SK-N-SH (cell line): ENCODE measurements around the gene SNIP1. TPM values are rescaled to one million over a fixed set of nuclear protein-coding genes. Genes with fewer than 3 reads are reported as not detected.

Experiments
- CTCF ChIA-PET: fragments of 300-600, 350-600 bp; formaldehyde crosslinking; extraction: SDS; loops from one replicate; lab custom pipeline; 2021; lab: Yijun Ruan, JAX
- POLR2A ChIA-PET: fragments of 350-600 bp; sonication (Branson Sonifier 250); formaldehyde crosslinking; extraction: SDS; loops from one replicate; lab custom pipeline; 2020; ENCODE audit warnings: antibody characterized with exemption, inconsistent platforms; lab: Yijun Ruan, JAX
- DNase-seq: peaks from one replicate; pipeline ENCODE4 v3.0.0; 2012
- H2AFZ ChIP-seq: fragments of 200-600 bp; sonication (generic); 2 replicates; pipeline ENCODE4 v1.8.1; 2016; ENCODE audit warnings: antibody characterized with exemption, mild to moderate bottlenecking, low read depth
- H3F3A ChIP-seq: fragments of 200-600 bp; sonication (generic); replicated peaks from 2 replicates; pipeline ENCODE3; 2016; ENCODE audit warnings: antibody characterized with exemption, mild to moderate bottlenecking; ENCODE audit not compliant: insufficient read depth
- H3K27ac ChIP-seq, 2 experiments: fragments of 200-500 bp in 1 of 2; fragments of 200-600 bp in 1 of 2; sonication (Bioruptor generic) in 1 of 2; sonication (generic), shearing (Covaris generic) in 1 of 2; 2 replicates each; pipeline versions ENCODE4 v1.5.1 to v1.6.1; 2014 to 2016; ENCODE audit warnings: low read depth in 2 of 2, inconsistent platforms in 1 of 2, low read length in 1 of 2, mild to moderate bottlenecking in 1 of 2, mixed read lengths in 1 of 2
- H3K27me3 ChIP-seq: fragments of 200-600 bp; sonication (generic), shearing (Covaris generic); 2 replicates; pipeline ENCODE4 v1.6.1; 2016; ENCODE audit warnings: mixed run types; ENCODE audit not compliant: insufficient read depth
- H3K36me3 ChIP-seq, 2 experiments: fragments of 200-500 bp in 1 of 2; fragments of 200-600 bp in 1 of 2; sonication (Bioruptor generic) in 1 of 2; sonication (generic) in 1 of 2; replicated peaks in 1 of 2; 2 replicates each; pipeline versions ENCODE3 to v1.5.1; 2014 to 2016; ENCODE audit warnings: low read length in 1 of 2, mild to moderate bottlenecking in 1 of 2; ENCODE audit not compliant: insufficient read depth in 2 of 2, control insufficient read depth in 1 of 2
- H3K4me1 ChIP-seq, 2 experiments: fragments of 200-500 bp in 1 of 2; fragments of 200-600 bp in 1 of 2; sonication (Bioruptor generic) in 1 of 2; sonication (generic), shearing (Covaris generic) in 1 of 2; 2 replicates each; pipeline versions ENCODE4 v1.5.1 to v1.6.1; 2014 to 2016; ENCODE audit warnings: low read depth in 1 of 2, low read length in 1 of 2, mixed run types in 1 of 2; ENCODE audit not compliant: insufficient read depth in 2 of 2, control insufficient read depth in 1 of 2
- H3K4me2 ChIP-seq: fragments of 200-600 bp; sonication (generic), shearing (Covaris generic); 2 replicates; pipeline ENCODE4 v1.6.1; 2017; ENCODE audit warnings: mixed run types
- H3K4me3 ChIP-seq, 2 experiments: fragments of 200-500 bp in 1 of 2; fragments of 200-600 bp in 1 of 2; sonication (Bioruptor generic) in 1 of 2; sonication (generic), shearing (Covaris generic) in 1 of 2; 2 replicates each; pipeline versions ENCODE4 v1.5.1 to v1.8.1; 2014 to 2016; ENCODE audit warnings: low read depth in 2 of 2, inconsistent platforms in 1 of 2, low read length in 1 of 2, mild to moderate bottlenecking in 1 of 2, mixed read lengths in 1 of 2, moderate library complexity in 1 of 2
- H3K79me2 ChIP-seq: fragments of 200-600 bp; sonication (generic); 2 replicates; pipeline ENCODE4 v1.8.1; 2017; ENCODE audit warnings: mild to moderate bottlenecking; ENCODE audit not compliant: insufficient read depth
- H3K9ac ChIP-seq: fragments of 200-600 bp; sonication (generic); 2 replicates; pipeline ENCODE4 v1.6.1; 2017; ENCODE audit warnings: mixed run types
- H3K9me2 ChIP-seq: fragments of 200-600 bp; sonication (generic); 2 replicates; pipeline ENCODE4 v1.6.1; 2017; ENCODE audit warnings: mixed run types
- H3K9me3 ChIP-seq: fragments of 200-600 bp; sonication (generic); 2 replicates; pipeline ENCODE4 v1.6.1; 2017; ENCODE audit warnings: mixed run types, mild to moderate bottlenecking, moderate library complexity
- H4K20me1 ChIP-seq: fragments of 200-600 bp; sonication (generic); 2 replicates; pipeline ENCODE4 v1.6.1; 2017; ENCODE audit warnings: mild to moderate bottlenecking, mixed run types; ENCODE audit not compliant: insufficient read depth
- CHD2 ChIP-seq: fragments of 150-350 bp; IDR thresholded peaks from 2 replicates; pipeline ENCODE4 v1.6.1; 2018; ENCODE audit warnings: low read length; ENCODE audit not compliant: partially characterized antibody
- CTCF ChIP-seq: fragments of 200-600 bp; sonication (generic); IDR thresholded peaks from 2 replicates; pipeline ENCODE4 v1.6.1; 2017; ENCODE audit warnings: antibody characterized with exemption, mild to moderate bottlenecking, moderate library complexity
- EP300 ChIP-seq, 2 experiments: IDR thresholded peaks; 2 replicates each; pipeline versions ENCODE4 v1.4.0 to v1.6.1; 2012; ENCODE audit warnings: borderline replicate concordance in 1 of 2, low read depth in 1 of 2, low read length in 1 of 2
- FOSL2 ChIP-seq: IDR thresholded peaks from 2 replicates; pipeline ENCODE4 v1.4.0; 2012; ENCODE audit warnings: low read depth, mild to moderate bottlenecking, moderate library complexity, borderline replicate concordance
- FOXM1 ChIP-seq: IDR thresholded peaks from 2 replicates; pipeline ENCODE4 v1.4.0; 2012; ENCODE audit warnings: low read depth, mild to moderate bottlenecking
- GABPA ChIP-seq: IDR thresholded peaks from 2 replicates; pipeline ENCODE4 v1.4.0; 2012; ENCODE audit warnings: low read depth, mild to moderate bottlenecking
- JUND ChIP-seq: IDR thresholded peaks from 2 replicates; pipeline ENCODE4 v1.4.0; 2012
- MAX ChIP-seq: IDR thresholded peaks from 2 replicates; pipeline ENCODE4 v1.4.0; 2012; ENCODE audit warnings: low read depth
- MEF2A ChIP-seq: IDR thresholded peaks from 2 replicates; pipeline ENCODE4 v1.4.0; 2012; ENCODE audit warnings: low read depth, borderline replicate concordance
- MXI1 ChIP-seq: IDR thresholded peaks from 2 replicates; pipeline ENCODE4 v1.6.1; 2012; ENCODE audit warnings: mild to moderate bottlenecking, low read depth, low read length, improper control_type of control experiment
- POLR2AphosphoS5 ChIP-seq: IDR thresholded peaks from 2 replicates; pipeline ENCODE4 v1.6.1; 2012; ENCODE audit warnings: low read depth, low read length
- RAD21 ChIP-seq: IDR thresholded peaks from 2 replicates; pipeline ENCODE4 v1.6.1; 2012; ENCODE audit warnings: mild to moderate bottlenecking, low read length
- RCOR1 ChIP-seq: fragments of 150-350 bp; IDR thresholded peaks from 2 replicates; pipeline ENCODE4 v1.6.1; 2017; ENCODE audit warnings: antibody characterized with exemption, low read length
- RFX5 ChIP-seq: IDR thresholded peaks from 2 replicates; pipeline ENCODE4 v1.6.1; 2012; ENCODE audit warnings: mild to moderate bottlenecking, improper control_type of control experiment, low read length
- RXRA ChIP-seq: IDR thresholded peaks from 2 replicates; pipeline ENCODE4 v1.4.0; 2012; ENCODE audit warnings: low read depth, mild to moderate bottlenecking, borderline replicate concordance
- SMC3 ChIP-seq: IDR thresholded peaks from 2 replicates; pipeline ENCODE4 v1.6.1; 2012; ENCODE audit warnings: low read depth, low read length, improper control_type of control experiment
- YY1 ChIP-seq: IDR thresholded peaks from 2 replicates; pipeline ENCODE4 v1.4.0; 2012; ENCODE audit warnings: low read depth, mild to moderate bottlenecking
- WGBS: methylation state at CpG from one replicate; pipeline ENCODE4 v1.1.6; 2017; ENCODE audit warnings: low lambda C conversion rate; 5-methylcytosine and 5-hydroxymethylcytosine counted together
- polyA plus RNA-seq, 3 experiments: library from polyadenylated mRNA; depleted of rRNA; stranded (reverse); fragments of >200 nt; gene quantifications; 2 replicates each; pipeline ENCODE4 v1.2.3, GENCODE V29; 2012
- TF ChIP-seq, protein P1 (sequence below): IDR thresholded peaks from 2 replicates; pipeline ENCODE4 v1.6.1; 2012; ENCODE audit warnings: mild to moderate bottlenecking, low read depth, low read length, moderate library complexity

SNIP1 gene
- polyA plus RNA-seq, 1 of the 3 experiments (the other 2 are of a cell fraction): 10.2 TPM

DNA sequence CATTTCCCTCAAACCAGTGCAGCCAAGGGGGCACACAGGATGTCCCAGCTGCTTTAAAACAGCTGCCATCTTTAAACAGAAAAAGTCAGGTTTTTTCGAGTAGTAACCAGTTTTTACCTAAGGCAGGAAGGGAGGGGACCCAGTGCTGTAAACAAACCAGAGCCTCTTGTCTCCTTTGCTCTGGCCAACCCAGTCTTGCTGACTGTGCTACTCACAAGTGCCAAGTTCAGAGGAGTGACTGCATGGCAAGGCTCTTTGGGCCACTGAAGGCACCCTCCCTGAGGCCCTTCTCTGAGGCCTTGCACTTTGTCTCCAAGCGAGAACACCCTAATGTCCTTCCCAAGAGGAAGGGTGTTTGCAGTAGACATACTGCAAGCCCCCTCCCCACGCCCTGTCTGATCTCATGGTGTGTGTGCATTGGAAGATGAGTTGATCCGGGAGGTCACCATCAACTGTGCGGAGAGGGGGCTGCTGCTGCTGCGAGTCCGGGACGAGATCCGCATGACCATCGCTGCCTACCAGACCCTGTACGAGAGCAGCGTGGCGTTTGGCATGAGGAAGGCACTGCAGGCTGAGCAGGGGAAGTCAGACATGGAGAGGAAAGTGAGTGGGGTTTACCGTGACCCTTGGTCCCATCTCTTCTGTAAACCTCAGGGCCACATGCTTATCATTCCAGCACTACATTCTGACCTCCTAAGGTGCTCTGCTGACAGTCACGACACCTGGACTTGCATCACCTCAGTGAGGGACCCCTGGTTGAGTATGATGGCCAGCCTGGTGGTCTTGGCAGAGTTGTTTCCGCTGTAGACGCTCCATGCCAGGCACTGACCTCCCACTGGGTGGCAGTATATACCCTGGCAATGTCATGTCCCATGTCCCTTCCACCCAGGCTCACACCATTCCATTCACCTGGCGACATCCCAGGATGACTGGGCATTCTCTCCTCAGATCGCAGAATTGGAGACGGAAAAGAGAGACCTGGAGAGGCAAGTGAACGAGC is 7.3 kb upstream of the SNIP1 start:
- Histone ChIP-seq H3K27ac (no peak overlapping the region; a peak in 1 of 4 replicates), H4K20me1 (no peaks in the 10 kb centered on the region), H3K36me3 (peaks cover 27 to 34% of the 10 kb centered on the region in 2 experiments), H3K4me2 (no peak overlapping the region), H3K9me3 (no peaks in the 10 kb centered on the region), H3K9me2 (no peaks in the 10 kb centered on the region), H3K79me2 (no peaks in the 10 kb centered on the region), H2AFZ (no peak overlapping the region), H3K27me3 (no peaks in the 10 kb centered on the region), H3K9ac (no peak overlapping the region), H3K4me3 (no peak overlapping the region), H3F3A (peaks cover 21% of the 10 kb centered on the region), H3K4me1 (peaks cover 0 to 9% of the 10 kb centered on the region in 2 experiments; a peak in 1 of 4 replicates)
- ChIA-PET CTCF (interaction anchor here (0.6 to 1.6 kb wide), 13 partner anchors 11 to 1274 kb away, joined by 3 to 6 read pairs (median 3); no protein-coding TSS in a partner anchor), POLR2A (no interaction called here)
- 78% methylated on average over 17 of the region's 21 CpGs for WGBS
- peak; percentile 73 for DNase-seq
- TF ChIP-seq CTCF: peak; percentile 75
- TF ChIP-seq POLR2AphosphoS5: peak; percentile 29; the same call in 1 of the 2 replicates
- peak; percentile 61; the same call in 1 of the 2 replicates for TF ChIP-seq RCOR1
- peak; percentile 62 for TF ChIP-seq SMC3
- no peak for TF ChIP-seq RFX5
- TF ChIP-seq CHD2: no peak
- peak; percentile 69 for TF ChIP-seq RAD21
- TF ChIP-seq EP300 (IDR thresholded peaks at IDR 0.05; ENCODE audit: borderline replicate concordance in 1 of 2, low read depth in 1 of 2, low read length in 1 of 2): no peak
- TF ChIP-seq FOSL2: no peak

DNA sequence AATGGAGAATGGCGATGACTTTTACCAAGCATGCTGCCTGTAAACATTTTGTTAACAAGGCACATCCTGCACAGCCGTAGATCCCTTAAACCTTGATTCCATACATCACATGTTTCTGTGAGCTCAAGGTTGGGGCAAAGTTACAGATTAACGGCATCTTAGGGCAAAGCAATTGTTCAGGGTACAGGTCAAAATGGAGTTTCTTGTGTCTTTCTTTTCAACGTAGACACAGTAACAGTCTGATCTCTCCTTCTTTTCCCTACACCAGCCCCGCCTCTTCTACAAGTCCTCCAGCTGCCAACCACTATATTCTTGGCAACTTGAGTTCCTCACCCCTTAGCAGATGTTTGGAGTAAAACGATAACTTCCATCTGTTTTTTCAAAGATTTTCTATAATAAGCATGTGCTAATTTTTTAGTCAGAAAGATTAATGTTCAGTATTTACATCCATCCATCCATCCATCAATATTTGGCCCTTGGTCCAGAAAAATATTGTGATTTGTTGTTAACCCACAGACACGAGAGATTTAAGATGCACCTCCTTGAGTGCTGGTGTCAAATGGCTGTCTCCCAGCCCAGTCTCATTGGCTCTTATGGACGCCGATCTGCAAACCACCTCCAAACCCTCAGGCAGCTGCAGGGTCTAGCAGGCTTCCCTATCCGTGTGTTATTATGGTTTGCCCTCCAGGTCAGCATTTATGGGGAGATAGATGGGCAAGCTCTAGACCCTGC is 6.5 kb upstream of the SNIP1 start:
- Histone ChIP-seq H2AFZ (no peak overlapping the region), H3K4me3 (no peak overlapping the region), H3K36me3 (peaks cover 18 to 25% of the 10 kb centered on the region in 2 experiments), H3K9ac (no peak overlapping the region), H3K79me2 (no peaks in the 10 kb centered on the region), H4K20me1 (no peaks in the 10 kb centered on the region), H3K4me2 (no peak overlapping the region), H3K27me3 (no peaks in the 10 kb centered on the region), H3K9me2 (no peaks in the 10 kb centered on the region), H3K4me1 (peaks cover 0 to 12% of the 10 kb centered on the region in 2 experiments; a peak in 1 of 4 replicates), H3K9me3 (no peaks in the 10 kb centered on the region), H3F3A (peaks cover 14% of the 10 kb centered on the region), H3K27ac (no peak overlapping the region)
- CTCF ChIA-PET: interaction anchor here (0.6 to 1.5 kb wide), 4 partner anchors 37 to 1275 kb away, joined by 3 to 5 read pairs (median 3); no protein-coding TSS in a partner anchor
- WGBS: 86% methylated on average over 10 of the region's 10 CpGs
- POLR2A ChIA-PET: no interaction called here
- DNase-seq: no peak
- TF ChIP-seq FOXM1: no peak
- no peak for TF ChIP-seq RXRA
- TF ChIP-seq, protein P1, sequence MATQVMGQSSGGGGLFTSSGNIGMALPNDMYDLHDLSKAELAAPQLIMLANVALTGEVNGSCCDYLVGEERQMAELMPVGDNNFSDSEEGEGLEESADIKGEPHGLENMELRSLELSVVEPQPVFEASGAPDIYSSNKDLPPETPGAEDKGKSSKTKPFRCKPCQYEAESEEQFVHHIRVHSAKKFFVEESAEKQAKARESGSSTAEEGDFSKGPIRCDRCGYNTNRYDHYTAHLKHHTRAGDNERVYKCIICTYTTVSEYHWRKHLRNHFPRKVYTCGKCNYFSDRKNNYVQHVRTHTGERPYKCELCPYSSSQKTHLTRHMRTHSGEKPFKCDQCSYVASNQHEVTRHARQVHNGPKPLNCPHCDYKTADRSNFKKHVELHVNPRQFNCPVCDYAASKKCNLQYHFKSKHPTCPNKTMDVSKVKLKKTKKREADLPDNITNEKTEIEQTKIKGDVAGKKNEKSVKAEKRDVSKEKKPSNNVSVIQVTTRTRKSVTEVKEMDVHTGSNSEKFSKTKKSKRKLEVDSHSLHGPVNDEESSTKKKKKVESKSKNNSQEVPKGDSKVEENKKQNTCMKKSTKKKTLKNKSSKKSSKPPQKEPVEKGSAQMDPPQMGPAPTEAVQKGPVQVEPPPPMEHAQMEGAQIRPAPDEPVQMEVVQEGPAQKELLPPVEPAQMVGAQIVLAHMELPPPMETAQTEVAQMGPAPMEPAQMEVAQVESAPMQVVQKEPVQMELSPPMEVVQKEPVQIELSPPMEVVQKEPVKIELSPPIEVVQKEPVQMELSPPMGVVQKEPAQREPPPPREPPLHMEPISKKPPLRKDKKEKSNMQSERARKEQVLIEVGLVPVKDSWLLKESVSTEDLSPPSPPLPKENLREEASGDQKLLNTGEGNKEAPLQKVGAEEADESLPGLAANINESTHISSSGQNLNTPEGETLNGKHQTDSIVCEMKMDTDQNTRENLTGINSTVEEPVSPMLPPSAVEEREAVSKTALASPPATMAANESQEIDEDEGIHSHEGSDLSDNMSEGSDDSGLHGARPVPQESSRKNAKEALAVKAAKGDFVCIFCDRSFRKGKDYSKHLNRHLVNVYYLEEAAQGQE: no peak
- no peak for TF ChIP-seq JUND
- no peak for TF ChIP-seq MXI1
- TF ChIP-seq RAD21: no peak
- no peak for TF ChIP-seq FOSL2
- TF ChIP-seq MAX: no peak
- TF ChIP-seq YY1: no peak
- TF ChIP-seq POLR2AphosphoS5: no peak
- no peak for TF ChIP-seq MEF2A
- TF ChIP-seq GABPA: no peak
